ENCODE results near the gene CYFIP1.

The CYFIP1 gene

GRCh38 chr15:22863356-22863755 is 116.8 kb downstream of the CYFIP1 start:
- no peak for DNase-seq

- no peak for DNase-seq
Measured at GRCh38 chr15:22861161-22861560, 119.0 kb downstream of the CYFIP1 start.

GRCh38 chr15:22856659-22857058 is 123.5 kb downstream of the CYFIP1 start:
- no peak for DNase-seq

- no peak for DNase-seq
Measured at GRCh38 chr15:22855791-22856190, 124.4 kb downstream of the CYFIP1 start.

GRCh38 chr15:22851513-22851912 is 128.7 kb downstream of the CYFIP1 start:
- DNase-seq: no peak

- DNase-seq: no peak
Measured at GRCh38 chr15:22850055-22850454, 130.1 kb downstream of the CYFIP1 start.

GRCh38 chr15:22846073-22846472 is 134.1 kb downstream of the CYFIP1 start:
- DNase-seq: no peak

GRCh38 chr15:22845289-22845900 is 134.8 kb downstream of the CYFIP1 start:
- no peak for DNase-seq

- DNase-seq: no peak
Measured at GRCh38 chr15:22844421-22845288, 135.5 kb downstream of the CYFIP1 start.

GRCh38 chr15:22839046-22839695 is 141.0 kb downstream of the CYFIP1 start:
- DNase-seq: no peak

- DNase-seq: peak; percentile 91
Measured at GRCh38 chr15:22838292-22839042, 141.7 kb downstream of the CYFIP1 start, which contains the start of gene NIPA2. Gene NIPA2 (plus strand): TSS chr15:22838666. CDS start chr15:22851732, 13,066 bp downstream.

GRCh38 chr15:22831473-22831872 is 148.7 kb downstream of the CYFIP1 start:
- no peak for DNase-seq

GRCh38 chr15:22827125-22827524 is 153.0 kb downstream of the CYFIP1 start:
- no peak for DNase-seq

GRCh38 chr15:22823495-22824128 is 156.6 kb downstream of the CYFIP1 start:
- no peak for DNase-seq

- no peak for DNase-seq
Measured at GRCh38 chr15:22819651-22820050, 160.5 kb downstream of the CYFIP1 start.
